22Rv1 (cell line): ENCODE data around the gene ZNF675.
A peak's percentile ranks its signal among the peaks of the same experiment; 100 is the strongest.
"Not testable (repeated sequence)": the region's sequence is repeated elsewhere in the genome, so short reads cannot be mapped to it uniquely, and the experiment has no call there.

Experiments
- H3K27ac ChIP-seq: fragments of 450-650 bp; 2 replicates; pipeline ENCODE4 v1.5.1; 2017
- CTCF ChIP-seq: fragments of 450-650 bp; IDR thresholded peaks from 2 replicates; pipeline ENCODE4 v1.5.1; 2017; ENCODE audit warnings: mild to moderate bottlenecking
- ZFX ChIP-seq: fragments of 450-650 bp; IDR thresholded peaks from 2 replicates; pipeline ENCODE4 v1.6.1; 2017; ENCODE audit warnings: antibody characterized with exemption, borderline replicate concordance

The ZNF675 gene

GRCh38 chr19:23698711-23699520 is 11.9 kb upstream of the ZNF675 start:
- H3K27ac ChIP-seq: peak overlapping the region; percentile 78
- no peak for TF ChIP-seq CTCF
- TF ChIP-seq ZFX: no peak

GRCh38 chr19:23692937-23693336 is 5.9 kb upstream of the ZNF675 start:
- H3K27ac ChIP-seq: not testable (repeated sequence)

- no peak overlapping the region for H3K27ac ChIP-seq
- TF ChIP-seq CTCF (no peak), ZFX (no peak)
Measured at GRCh38 chr19:23673132-23673531, 13.9 kb downstream of the ZNF675 start.

GRCh38 chr19:23668606-23669005 is 18.4 kb downstream of the ZNF675 start:
- H3K27ac ChIP-seq: not testable (repeated sequence)

GRCh38 chr19:23665651-23666410 is 21.2 kb downstream of the ZNF675 start:
- H3K27ac ChIP-seq: no peak overlapping the region
- TF ChIP-seq CTCF (no peak), ZFX (no peak)

- not testable (repeated sequence) for H3K27ac ChIP-seq
Measured at GRCh38 chr19:23649817-23650216, 37.2 kb downstream of the ZNF675 start.
